ENCODE results near the gene KLHDC3. TPM values are rescaled to one million over a fixed set of nuclear protein-coding genes. Genes with fewer than 3 reads are reported as not detected.

KLHDC3 gene
- total and polyA plus RNA-seq, 2 experiments from 2014 or later = 88.2 to 184 TPM

DNA sequence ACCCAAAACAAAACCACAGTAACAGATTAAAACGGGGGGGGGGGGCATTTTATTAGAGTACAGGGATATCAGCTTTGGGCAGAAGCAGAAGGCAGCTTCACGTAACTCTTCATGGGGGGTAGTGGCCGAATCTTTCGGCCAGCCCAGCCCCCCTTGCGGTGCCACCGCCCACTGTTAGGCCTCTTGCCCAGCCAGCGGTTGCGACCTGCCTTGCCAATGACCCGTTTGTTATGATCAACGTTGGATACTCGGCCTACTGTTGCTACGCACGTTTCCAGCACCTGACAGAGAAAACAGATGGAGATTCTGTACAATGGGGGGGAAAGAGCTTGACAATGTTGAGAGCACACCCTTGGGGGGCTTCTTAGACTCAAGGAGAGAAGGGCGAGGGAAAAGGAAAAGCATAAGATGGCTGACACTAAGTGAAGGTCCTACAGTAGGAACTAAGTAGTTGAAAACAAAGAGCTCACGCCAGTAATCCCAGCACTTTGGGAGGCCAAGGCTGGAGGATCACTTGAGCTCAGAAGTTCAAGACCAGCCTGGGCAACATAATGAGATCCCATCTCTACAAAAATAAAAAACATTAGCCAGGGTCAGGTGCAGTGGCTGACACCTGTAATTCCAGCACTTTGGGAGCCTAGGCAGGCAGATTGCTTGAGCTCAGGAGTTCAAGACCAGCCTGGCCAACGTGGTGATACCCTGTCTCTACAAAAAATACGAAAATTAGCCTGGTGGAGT, 40.3 kb downstream of the KLHDC3 start:
- DNase-seq (ENCODE audit: low spot score) = peak; percentile 31
- peaks cover 44% of the 10 kb centered on the region for H3K4me1 Mint-ChIP-seq

GRCh38 chr6:43055966-43056365, 41.9 kb downstream of the KLHDC3 start:
- H3K79me2 ChIP-seq (replicated peaks; ENCODE audit: insufficient read depth) = peaks cover 28% of the 10 kb centered on the region
- ATAC-seq (no peak), DNase-seq (ENCODE audit: low spot score) (no peak)
- Mint-ChIP-seq H3K4me3 (peak overlapping the region; percentile 31; the same call in 1 of the 3 replicates), H3K4me1 (peaks cover 50% of the 10 kb centered on the region), H3K27ac (peak overlapping the region; percentile 72; the same call in 1 of the 2 replicates), H3K9me3 (no peaks in the 10 kb centered on the region; the same call in 1 of the 3 replicates), H3K27me3 (ENCODE audit: insufficient read depth, low read depth, poor library complexity) (peaks cover 18% of the 10 kb centered on the region), H3K36me3 (ENCODE audit: low read depth) (peaks cover 24% of the 10 kb centered on the region)
- no peaks in the 10 kb centered on the region for H4K20me1 ChIP-seq (replicated peaks; ENCODE audit: insufficient read depth)
- H3K36me3 ChIP-seq (ENCODE audit: insufficient read depth) = peaks cover 5% of the 10 kb centered on the region; the same call in 1 of the 2 replicates
- H3K4me2 ChIP-seq = no peak overlapping the region
- H2AFZ ChIP-seq = no peak overlapping the region
- peaks cover 17% of the 10 kb centered on the region for H3K4me1 ChIP-seq (ENCODE audit: insufficient read depth)
- H3K27ac ChIP-seq (ENCODE audit: low read depth) = peak overlapping the region; percentile 42; the same call in 1 of the 2 replicates
- H3K27me3 ChIP-seq (ENCODE audit: insufficient read depth) = no peaks in the 10 kb centered on the region
- H3F3A ChIP-seq (replicated peaks; ENCODE audit: low read depth) = peaks cover 22% of the 10 kb centered on the region
- H3K4me3 ChIP-seq = no peak overlapping the region
- no peaks in the 10 kb centered on the region for H3K9me2 ChIP-seq (ENCODE audit: insufficient read depth)
- TF ChIP-seq STAT1 (IDR thresholded peaks at IDR 0.05; ENCODE audit: unreplicated experiment) (no peak), CREB1 (CRISPR knock-in tag; IDR thresholded peaks at IDR 0.05; ENCODE audit: low read depth) (no peak), EZH2phosphoT487 (IDR thresholded peaks at IDR 0.05; ENCODE audit: unreplicated experiment) (no peak), CTCF (conservative IDR thresholded peaks at IDR 0.05; ENCODE audit: low read depth in 2 of 2) (no peak), ZNF114 (CRISPR knock-in tag; IDR thresholded peaks at IDR 0.05) (no peak), JUNB (IDR thresholded peaks at IDR 0.05; ENCODE audit: unreplicated experiment) (no peak), EZH2 (IDR thresholded peaks at IDR 0.05; ENCODE audit: low read depth, unreplicated experiment) (no peak), POLR2AphosphoS5 (IDR thresholded peaks at IDR 0.05; ENCODE audit: low read depth) (no peak), ZNF331 (CRISPR knock-in tag; IDR thresholded peaks at IDR 0.05; ENCODE audit: low read depth) (no peak), NANOG (IDR thresholded peaks at IDR 0.05; ENCODE audit: borderline replicate concordance) (no peak)
- TF ChIP-seq, protein P1, sequence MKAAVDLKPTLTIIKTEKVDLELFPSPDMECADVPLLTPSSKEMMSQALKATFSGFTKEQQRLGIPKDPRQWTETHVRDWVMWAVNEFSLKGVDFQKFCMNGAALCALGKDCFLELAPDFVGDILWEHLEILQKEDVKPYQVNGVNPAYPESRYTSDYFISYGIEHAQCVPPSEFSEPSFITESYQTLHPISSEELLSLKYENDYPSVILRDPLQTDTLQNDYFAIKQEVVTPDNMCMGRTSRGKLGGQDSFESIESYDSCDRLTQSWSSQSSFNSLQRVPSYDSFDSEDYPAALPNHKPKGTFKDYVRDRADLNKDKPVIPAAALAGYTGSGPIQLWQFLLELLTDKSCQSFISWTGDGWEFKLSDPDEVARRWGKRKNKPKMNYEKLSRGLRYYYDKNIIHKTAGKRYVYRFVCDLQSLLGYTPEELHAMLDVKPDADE (IDR thresholded peaks at IDR 0.05) = no peak
- TF ChIP-seq, protein P2, sequence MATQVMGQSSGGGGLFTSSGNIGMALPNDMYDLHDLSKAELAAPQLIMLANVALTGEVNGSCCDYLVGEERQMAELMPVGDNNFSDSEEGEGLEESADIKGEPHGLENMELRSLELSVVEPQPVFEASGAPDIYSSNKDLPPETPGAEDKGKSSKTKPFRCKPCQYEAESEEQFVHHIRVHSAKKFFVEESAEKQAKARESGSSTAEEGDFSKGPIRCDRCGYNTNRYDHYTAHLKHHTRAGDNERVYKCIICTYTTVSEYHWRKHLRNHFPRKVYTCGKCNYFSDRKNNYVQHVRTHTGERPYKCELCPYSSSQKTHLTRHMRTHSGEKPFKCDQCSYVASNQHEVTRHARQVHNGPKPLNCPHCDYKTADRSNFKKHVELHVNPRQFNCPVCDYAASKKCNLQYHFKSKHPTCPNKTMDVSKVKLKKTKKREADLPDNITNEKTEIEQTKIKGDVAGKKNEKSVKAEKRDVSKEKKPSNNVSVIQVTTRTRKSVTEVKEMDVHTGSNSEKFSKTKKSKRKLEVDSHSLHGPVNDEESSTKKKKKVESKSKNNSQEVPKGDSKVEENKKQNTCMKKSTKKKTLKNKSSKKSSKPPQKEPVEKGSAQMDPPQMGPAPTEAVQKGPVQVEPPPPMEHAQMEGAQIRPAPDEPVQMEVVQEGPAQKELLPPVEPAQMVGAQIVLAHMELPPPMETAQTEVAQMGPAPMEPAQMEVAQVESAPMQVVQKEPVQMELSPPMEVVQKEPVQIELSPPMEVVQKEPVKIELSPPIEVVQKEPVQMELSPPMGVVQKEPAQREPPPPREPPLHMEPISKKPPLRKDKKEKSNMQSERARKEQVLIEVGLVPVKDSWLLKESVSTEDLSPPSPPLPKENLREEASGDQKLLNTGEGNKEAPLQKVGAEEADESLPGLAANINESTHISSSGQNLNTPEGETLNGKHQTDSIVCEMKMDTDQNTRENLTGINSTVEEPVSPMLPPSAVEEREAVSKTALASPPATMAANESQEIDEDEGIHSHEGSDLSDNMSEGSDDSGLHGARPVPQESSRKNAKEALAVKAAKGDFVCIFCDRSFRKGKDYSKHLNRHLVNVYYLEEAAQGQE (IDR thresholded peaks at IDR 0.05; ENCODE audit: unreplicated experiment) = no peak

More for the DNA sequence above, 40.3 kb downstream of the KLHDC3 start:
- H3K9me2 ChIP-seq (ENCODE audit: insufficient read depth) = no peaks in the 10 kb centered on the region
- ATAC-seq = no peak
- Mint-ChIP-seq H3K27ac (peak overlapping the region; percentile 98), H3K9me3 (no peaks in the 10 kb centered on the region; the same call in 1 of the 3 replicates), H3K27me3 (ENCODE audit: insufficient read depth, low read depth, poor library complexity) (peaks cover 15% of the 10 kb centered on the region), H3K4me3 (peak overlapping the region; percentile 87), H3K36me3 (ENCODE audit: low read depth) (peaks cover 40% of the 10 kb centered on the region)
- no peaks in the 10 kb centered on the region for H4K20me1 ChIP-seq (replicated peaks; ENCODE audit: insufficient read depth)
- H2AFZ ChIP-seq = no peak overlapping the region
- peaks cover 18% of the 10 kb centered on the region; the same call in 1 of the 2 replicates for H3F3A ChIP-seq (replicated peaks; ENCODE audit: low read depth)
- H3K4me2 ChIP-seq = peak overlapping the region; percentile 97
- TF ChIP-seq JUNB (IDR thresholded peaks at IDR 0.05; ENCODE audit: unreplicated experiment) = no peak
- peak overlapping the region; percentile 88 for H3K4me3 ChIP-seq
- H3K27me3 ChIP-seq (ENCODE audit: insufficient read depth) = no peaks in the 10 kb centered on the region
- peaks cover 24% of the 10 kb centered on the region for H3K79me2 ChIP-seq (replicated peaks; ENCODE audit: insufficient read depth)
- peaks cover 5% of the 10 kb centered on the region; the same call in 1 of the 2 replicates for H3K36me3 ChIP-seq (ENCODE audit: insufficient read depth)
- peaks cover 14% of the 10 kb centered on the region for H3K4me1 ChIP-seq (ENCODE audit: insufficient read depth)
- H3K27ac ChIP-seq (ENCODE audit: low read depth) = peak overlapping the region; percentile 93
